Mammary epithelial cell (primary cell): ENCODE data around the gene CD59.
"Not testable (repeated sequence)": the region's sequence is repeated elsewhere in the genome, so short reads cannot be mapped to it uniquely, and the experiment has no call there.

Experiments
- CTCF ChIP-seq, 2 donors: IDR thresholded peaks in 1 of 2; conservative IDR thresholded peaks in 1 of 2; 2 replicates each; pipeline ENCODE4 v1.5.1; 2011 to 2012; ENCODE audit warnings: inconsistent platforms in 2 of 2, low read length in 2 of 2, mild to moderate bottlenecking in 2 of 2, control low read depth in 1 of 2, low read depth in 1 of 2; ENCODE audit not compliant: insufficient read depth in 1 of 2; ENCODE audit errors: extremely low read depth in 1 of 2
- EZH2 ChIP-seq: IDR thresholded peaks from 2 replicates; pipeline ENCODE4 v1.6.1; 2012; ENCODE audit warnings: low read length, inconsistent platforms, borderline replicate concordance

- not testable (repeated sequence) for TF ChIP-seq CTCF (conservative IDR thresholded peaks at IDR 0.05 in 1 of 2, IDR thresholded peaks at IDR 0.05 in 1 of 2; ENCODE audit: extremely low read depth in 1 of 2, insufficient read depth in 1 of 2, low read depth in 1 of 2, low read length in 2 of 2); EZH2
Observed at GRCh38 chr11:33678616-33679015, 57.6 kb downstream of the CD59 start.
